ES-I3 (cell line): ENCODE data around the gene MTCH1.
"Not testable (repeated sequence)": the region's sequence is repeated elsewhere in the genome, so short reads cannot be mapped to it uniquely, and the experiment has no call there.

Source experiments
- H3K36me3 ChIP-seq: 2 replicates; pipeline ENCODE4 v1.6.1; 2013; ENCODE audit warnings: mild to moderate bottlenecking, low read length, control low read depth, moderate library complexity; ENCODE audit not compliant: insufficient read depth
- H3K4me1 ChIP-seq: 2 replicates; pipeline ENCODE4 v1.6.1; 2013; ENCODE audit warnings: mild to moderate bottlenecking, control low read depth, low read length; ENCODE audit not compliant: insufficient read depth
- H3K9ac ChIP-seq: 2 replicates; pipeline ENCODE4 v1.6.1; 2013; ENCODE audit warnings: low read depth, mild to moderate bottlenecking, low read length, moderate library complexity
- H3K9me3 ChIP-seq: 2 replicates; pipeline ENCODE4 v1.6.1; 2013; ENCODE audit warnings: mild to moderate bottlenecking, low read length, moderate library complexity; ENCODE audit not compliant: control insufficient read depth, insufficient read depth

MTCH1 gene

GRCh38 chr6:37008484-37009465, 22.8 kb upstream of the MTCH1 start:
- no peaks in the 10 kb centered on the region for H3K36me3 ChIP-seq
- no peak overlapping the region for H3K9ac ChIP-seq

GRCh38 chr6:37007340-37008043, 21.5 kb upstream of the MTCH1 start:
- no peaks in the 10 kb centered on the region for H3K4me1 ChIP-seq
- H3K36me3 ChIP-seq: no peaks in the 10 kb centered on the region
- no peaks in the 10 kb centered on the region for H3K9me3 ChIP-seq
- no peak overlapping the region for H3K9ac ChIP-seq

More at GRCh38 chr6:37008484-37009465, 22.8 kb upstream of the MTCH1 start:
- Histone ChIP-seq H3K9me3 (no peaks in the 10 kb centered on the region), H3K4me1 (no peaks in the 10 kb centered on the region)

- Histone ChIP-seq H3K9ac (no peak overlapping the region), H3K4me1 (no peaks in the 10 kb centered on the region), H3K9me3 (no peaks in the 10 kb centered on the region), H3K36me3 (no peaks in the 10 kb centered on the region)
These were observed 20.9 kb upstream of the MTCH1 start for GRCh38 chr6:37006793-37007339.

GRCh38 chr6:37005827-37006567, 20.0 kb upstream of the MTCH1 start:
- Histone ChIP-seq H3K9me3 (no peaks in the 10 kb centered on the region), H3K36me3 (no peaks in the 10 kb centered on the region), H3K9ac (no peak overlapping the region), H3K4me1 (no peaks in the 10 kb centered on the region)

GRCh38 chr6:37005061-37005810, 19.2 kb upstream of the MTCH1 start, which contains the start of gene FGD2:
FGD2 (plus strand) TSS chr6:37005655; CDS start chr6:37005818, 163 bp downstream.
- Histone ChIP-seq H3K9me3 (no peaks in the 10 kb centered on the region), H3K36me3 (no peaks in the 10 kb centered on the region), H3K4me1 (no peaks in the 10 kb centered on the region), H3K9ac (no peak within 1 kb of the TSS)

GRCh38 chr6:37004044-37004980, 18.3 kb upstream of the MTCH1 start:
- Histone ChIP-seq H3K9me3 (no peaks in the 10 kb centered on the region), H3K4me1 (no peaks in the 10 kb centered on the region), H3K9ac (no peak overlapping the region), H3K36me3 (no peaks in the 10 kb centered on the region)

- Histone ChIP-seq H3K36me3 (no peaks in the 10 kb centered on the region), H3K9ac (no peak overlapping the region), H3K4me1 (peaks cover 10% of the 10 kb centered on the region; the same call in 1 of the 2 replicates), H3K9me3 (no peaks in the 10 kb centered on the region)
These were observed 13.7 kb upstream of the MTCH1 start for GRCh38 chr6:36999751-37000125.

GRCh38 chr6:36999061-36999750, 13.2 kb upstream of the MTCH1 start:
- no peaks in the 10 kb centered on the region for H3K36me3 ChIP-seq

GRCh38 chr6:36998723-36999038, 12.7 kb upstream of the MTCH1 start:
- Histone ChIP-seq H3K9me3 (no peaks in the 10 kb centered on the region), H3K4me1 (peaks cover 10% of the 10 kb centered on the region; the same call in 1 of the 2 replicates), H3K36me3 (no peaks in the 10 kb centered on the region), H3K9ac (no peak overlapping the region)

More at GRCh38 chr6:36999061-36999750, 13.2 kb upstream of the MTCH1 start:
- H3K4me1 ChIP-seq: peaks cover 10% of the 10 kb centered on the region; the same call in 1 of the 2 replicates
- H3K9ac ChIP-seq: no peak overlapping the region
- H3K9me3 ChIP-seq: no peaks in the 10 kb centered on the region

- Histone ChIP-seq H3K36me3 (no peaks in the 10 kb centered on the region), H3K4me1 (peaks cover 10% of the 10 kb centered on the region; the same call in 1 of the 2 replicates), H3K9me3 (no peaks in the 10 kb centered on the region), H3K9ac (no peak overlapping the region)
These were observed 12.1 kb upstream of the MTCH1 start for GRCh38 chr6:36997811-36998722.

- H3K9ac ChIP-seq, H3K36me3 ChIP-seq, H3K4me1 ChIP-seq, H3K9me3 ChIP-seq: not testable (repeated sequence)
These were observed 4.4 kb upstream of the MTCH1 start for GRCh38 chr6:36990401-36990800.
